GM21786 (cell line): Measurements from ENCODE around the gene SLCO1B1.
"Not testable (repeated sequence)": the region's sequence is repeated elsewhere in the genome, so short reads cannot be mapped to it uniquely, and the experiment has no call there.

ENCODE experiments used
- ATAC-seq: cut with Tn5 transposase; IDR thresholded peaks from one replicate; pipeline ENCODE4 v1.9.1; 2021; ENCODE audit not compliant: unreplicated experiment

The SLCO1B1 gene, protein sequence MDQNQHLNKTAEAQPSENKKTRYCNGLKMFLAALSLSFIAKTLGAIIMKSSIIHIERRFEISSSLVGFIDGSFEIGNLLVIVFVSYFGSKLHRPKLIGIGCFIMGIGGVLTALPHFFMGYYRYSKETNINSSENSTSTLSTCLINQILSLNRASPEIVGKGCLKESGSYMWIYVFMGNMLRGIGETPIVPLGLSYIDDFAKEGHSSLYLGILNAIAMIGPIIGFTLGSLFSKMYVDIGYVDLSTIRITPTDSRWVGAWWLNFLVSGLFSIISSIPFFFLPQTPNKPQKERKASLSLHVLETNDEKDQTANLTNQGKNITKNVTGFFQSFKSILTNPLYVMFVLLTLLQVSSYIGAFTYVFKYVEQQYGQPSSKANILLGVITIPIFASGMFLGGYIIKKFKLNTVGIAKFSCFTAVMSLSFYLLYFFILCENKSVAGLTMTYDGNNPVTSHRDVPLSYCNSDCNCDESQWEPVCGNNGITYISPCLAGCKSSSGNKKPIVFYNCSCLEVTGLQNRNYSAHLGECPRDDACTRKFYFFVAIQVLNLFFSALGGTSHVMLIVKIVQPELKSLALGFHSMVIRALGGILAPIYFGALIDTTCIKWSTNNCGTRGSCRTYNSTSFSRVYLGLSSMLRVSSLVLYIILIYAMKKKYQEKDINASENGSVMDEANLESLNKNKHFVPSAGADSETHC

GRCh38 chr12:21130998-21131397 is at the start of gene SLCO1B1:
Gene SLCO1B1 (plus strand): TSS chr12:21131194. CDS start chr12:21141575, 10,381 bp downstream.
- ATAC-seq, result no peak

GRCh38 chr12:21084753-21085152 is 46.2 kb upstream of the SLCO1B1 start:
- not testable (repeated sequence) for ATAC-seq

- ATAC-seq, result no peak
Observed at GRCh38 chr12:21111732-21112131, 19.3 kb upstream of the SLCO1B1 start.

DNA sequence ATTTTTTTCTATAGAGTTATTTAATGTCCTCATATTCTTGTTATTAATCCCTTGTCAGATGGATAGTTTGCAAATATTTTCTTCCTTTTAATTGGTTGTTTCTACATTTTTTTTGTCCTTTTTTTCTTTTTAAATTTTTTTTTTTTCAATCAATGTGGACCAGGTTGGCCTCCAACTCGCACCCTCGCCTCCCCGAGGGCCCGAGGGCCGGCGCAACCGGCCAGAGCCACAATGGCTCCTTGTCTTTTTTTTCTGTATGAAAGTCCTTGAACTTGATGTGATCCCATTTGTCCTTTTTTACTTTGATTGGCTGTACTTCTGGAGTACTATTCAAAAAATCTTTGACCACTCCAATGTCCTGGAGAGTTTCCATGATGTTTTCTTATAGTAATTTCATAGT is 17.7 kb upstream of the SLCO1B1 start:
- ATAC-seq, result no peak

GRCh38 chr12:21117995-21118394 is 13.0 kb upstream of the SLCO1B1 start:
- no peak for ATAC-seq

- ATAC-seq, result no peak
Observed at GRCh38 chr12:21118760-21119159, 12.2 kb upstream of the SLCO1B1 start.

DNA sequence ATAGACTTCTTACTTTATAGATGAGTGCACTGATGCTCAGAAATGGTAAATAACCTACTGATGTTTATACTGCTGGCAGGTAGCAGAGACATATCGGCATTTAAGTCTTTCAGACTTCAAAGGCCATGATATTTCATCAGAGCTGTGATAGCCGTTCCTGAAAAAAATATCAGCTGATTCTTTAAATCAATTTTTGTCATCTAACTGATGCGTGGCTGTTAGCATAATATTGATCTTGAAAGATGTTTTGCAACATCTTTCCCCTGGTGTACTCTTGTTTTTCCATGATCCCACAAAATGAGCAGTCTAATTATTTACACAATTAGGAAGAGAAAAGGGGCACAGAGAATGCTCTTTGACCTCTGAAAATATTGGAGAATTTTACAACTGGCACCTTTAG is 1.6 kb upstream of the SLCO1B1 start:
- no peak for ATAC-seq

DNA sequence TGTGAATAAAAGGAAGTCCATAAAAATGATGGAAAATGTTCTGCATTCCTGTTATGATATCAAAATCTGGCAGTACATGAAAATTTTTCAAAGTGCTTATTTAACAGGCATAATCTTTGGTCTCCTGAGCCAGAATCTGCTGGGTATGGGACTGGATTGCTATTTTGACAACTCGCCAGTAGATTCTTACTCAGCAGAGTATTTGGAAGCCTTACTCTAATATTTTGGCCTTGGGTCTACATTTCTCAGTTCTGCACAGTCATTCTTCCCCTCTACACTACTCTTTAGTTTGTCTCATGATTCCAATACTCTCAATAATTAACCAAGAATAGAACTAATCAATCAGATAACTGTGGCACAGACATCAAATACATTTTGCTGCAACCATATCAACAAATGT is 1.1 kb upstream of the SLCO1B1 start:
- no peak for ATAC-seq

DNA sequence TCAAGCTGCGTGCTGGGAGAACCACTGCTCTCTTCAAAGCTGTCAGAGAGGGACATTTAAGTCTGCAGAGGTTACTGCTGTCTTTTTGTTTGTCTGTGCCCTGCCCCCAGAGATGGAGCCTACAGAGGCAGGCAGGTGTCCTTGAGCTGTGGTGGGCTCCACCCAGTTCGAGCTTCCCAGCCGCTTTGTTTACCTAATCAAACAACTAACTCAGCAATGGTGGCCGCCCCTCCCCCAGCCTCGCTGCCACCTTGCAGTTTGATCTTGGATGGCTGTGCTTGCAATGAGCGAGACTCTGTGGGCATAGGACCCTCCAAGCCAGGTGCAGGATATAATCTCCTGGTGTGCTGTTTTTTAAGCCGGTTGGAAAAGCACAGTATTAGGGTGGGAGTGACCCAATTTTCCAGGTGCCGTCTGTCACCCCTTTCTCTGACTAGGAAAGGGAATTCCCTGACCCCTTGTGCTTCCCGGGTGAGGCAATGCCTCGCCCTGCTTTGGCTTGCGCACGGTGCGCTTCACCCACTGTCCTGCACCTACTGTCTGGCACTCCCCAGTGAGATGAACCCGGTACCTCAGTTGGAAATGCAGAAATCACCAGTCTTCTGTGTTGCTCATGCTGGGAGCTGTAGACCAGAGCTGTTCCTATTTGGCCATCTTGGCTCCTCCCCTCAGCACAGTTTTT is 6.5 kb downstream of the SLCO1B1 start:
- ATAC-seq, result not testable (repeated sequence)

DNA sequence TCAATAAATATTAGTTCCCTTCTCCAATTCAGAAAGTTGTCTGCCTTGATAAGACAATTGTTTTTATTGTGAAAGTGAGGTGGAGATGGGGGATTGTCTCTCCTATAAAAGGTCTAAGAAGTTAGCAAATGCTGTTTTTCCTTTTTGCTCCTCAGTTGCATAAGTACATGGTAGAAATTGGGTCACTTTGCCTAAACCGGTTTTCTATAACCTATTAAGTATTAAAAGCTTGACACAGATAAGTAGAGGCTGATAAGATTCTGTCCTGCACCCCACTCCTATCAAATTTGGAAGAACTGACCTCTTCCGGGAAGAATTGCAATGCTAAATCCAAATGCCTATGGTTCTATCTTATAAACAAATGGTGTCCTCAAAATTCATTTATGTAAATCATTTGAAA is 7.0 kb downstream of the SLCO1B1 start:
- no peak for ATAC-seq

DNA sequence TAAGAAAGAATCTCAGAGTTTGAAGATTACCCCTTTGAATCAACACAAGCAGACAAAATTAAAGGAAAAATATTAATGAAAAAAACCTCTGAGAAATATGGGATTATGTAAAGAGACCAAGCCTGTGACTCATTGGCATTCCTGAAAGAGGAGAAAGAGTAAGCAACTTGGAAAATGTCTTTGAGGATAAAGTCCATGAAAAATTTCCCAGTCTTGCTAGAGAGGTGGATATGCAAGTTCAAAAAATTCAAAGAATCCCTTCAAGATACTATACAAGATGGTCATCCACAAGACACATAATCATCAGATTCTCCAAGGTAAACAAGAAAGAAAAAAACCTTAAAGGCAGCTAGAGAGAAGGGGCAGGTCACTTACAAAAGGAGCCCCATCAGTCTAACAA is 13.3 kb downstream of the SLCO1B1 start:
- no peak for ATAC-seq

GRCh38 chr12:21149861-21150260 is 18.9 kb downstream of the SLCO1B1 start:
- not testable (repeated sequence) for ATAC-seq

DNA sequence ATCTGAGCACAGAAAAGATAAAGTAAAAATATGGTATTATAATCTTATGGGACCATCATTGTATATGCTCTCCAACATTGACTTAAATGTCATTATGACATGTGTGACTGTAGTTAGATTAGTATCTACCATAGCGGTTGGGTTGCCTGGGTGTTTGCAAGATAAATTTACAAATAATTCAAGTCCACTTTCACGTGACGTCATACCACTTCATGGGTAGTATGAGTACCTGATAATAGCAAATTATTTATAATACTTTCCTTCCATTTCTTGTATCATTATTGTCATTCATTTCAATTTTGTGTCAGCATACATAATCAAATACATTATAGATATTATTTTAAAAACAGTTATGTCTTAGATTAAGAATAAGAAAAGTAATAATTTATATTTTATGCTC is 20.2 kb downstream of the SLCO1B1 start:
- ATAC-seq, result no peak

GRCh38 chr12:21155522-21156351 is 24.7 kb downstream of the SLCO1B1 start:
- ATAC-seq, result no peak

- no peak for ATAC-seq
Observed at GRCh38 chr12:21165048-21165447, 34.1 kb downstream of the SLCO1B1 start.

DNA sequence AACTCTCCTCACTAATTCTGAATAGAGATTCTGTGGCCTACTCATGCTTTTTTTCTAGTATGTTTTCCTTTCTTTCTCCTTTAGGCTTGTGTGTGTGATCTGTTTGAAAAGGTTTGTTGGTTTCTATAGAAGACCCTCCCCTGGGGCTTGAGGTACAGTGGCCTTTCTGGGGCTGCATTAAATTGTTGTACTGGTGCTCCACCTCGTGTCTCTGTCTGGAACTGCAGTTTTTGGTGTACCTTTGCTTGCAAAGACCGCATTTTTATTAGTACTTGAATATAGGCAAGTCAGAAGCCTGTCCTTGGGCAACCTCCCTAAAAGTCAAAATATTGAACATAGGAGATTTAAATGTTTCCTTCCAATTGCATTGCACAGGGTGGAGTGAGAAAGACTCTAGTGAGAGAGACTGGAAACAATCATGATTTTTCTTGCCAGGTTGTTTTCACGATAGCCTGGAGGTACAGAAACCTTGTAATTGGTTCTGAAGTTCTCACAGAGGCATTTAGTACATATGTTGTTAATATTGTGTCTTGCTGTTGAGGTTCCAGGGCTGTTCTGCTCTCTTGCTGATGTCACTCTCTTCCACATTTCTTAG is 39.0 kb downstream of the SLCO1B1 start:
- ATAC-seq, result peak; percentile 80

- no peak for ATAC-seq
Observed at GRCh38 chr12:21172079-21172478, 41.1 kb downstream of the SLCO1B1 start.

DNA sequence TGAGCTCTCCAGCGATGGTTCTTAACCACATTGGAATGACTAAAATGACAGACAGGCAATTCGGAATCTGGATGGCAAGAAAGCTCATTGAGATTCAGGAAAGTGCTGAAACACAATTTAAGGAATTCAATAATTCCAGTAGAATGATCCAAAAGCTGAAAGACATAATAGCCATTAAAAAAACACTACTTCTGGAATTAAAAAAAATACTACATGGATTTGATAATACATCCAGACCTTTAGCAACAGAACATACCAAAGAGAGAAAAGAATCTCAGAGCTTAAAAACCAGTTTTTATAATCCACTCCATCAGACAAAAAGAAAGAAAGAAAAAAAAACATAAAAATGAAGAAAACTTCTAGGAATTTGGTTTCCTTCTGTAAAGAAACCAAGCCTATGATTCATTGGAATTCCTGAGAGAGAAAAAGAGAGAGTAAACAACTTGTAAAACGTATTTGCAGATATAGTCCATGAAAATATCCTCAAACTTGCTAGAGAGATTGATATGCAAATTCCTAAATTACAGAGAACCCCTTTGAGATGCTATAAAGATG is 52.8 kb downstream of the SLCO1B1 start:
- ATAC-seq, result no peak

- no peak for ATAC-seq
Observed at GRCh38 chr12:21190016-21190415, 59.0 kb downstream of the SLCO1B1 start.

DNA sequence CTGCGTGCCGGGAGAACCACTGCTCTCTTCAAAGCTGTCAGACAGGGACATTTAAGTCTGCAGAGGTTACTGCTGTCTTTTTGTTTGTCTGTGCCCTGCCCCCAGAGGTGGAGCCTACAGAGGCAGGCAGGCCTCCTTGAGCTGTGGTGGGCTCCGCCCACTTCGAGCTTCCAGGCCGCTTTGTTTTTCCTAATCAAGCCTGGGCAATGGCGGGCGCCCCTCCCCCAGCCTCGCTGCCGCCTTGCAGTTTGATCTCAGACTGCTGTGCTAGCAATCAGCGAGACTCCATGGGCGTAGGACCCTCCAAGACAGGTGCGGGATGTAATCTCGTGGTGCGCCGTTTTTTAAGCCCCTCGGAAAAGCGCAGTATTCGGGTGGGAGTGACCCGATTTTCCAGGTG is 83.4 kb downstream of the SLCO1B1 start:
- not testable (repeated sequence) for ATAC-seq
